NCI-H2196 treated with DMSO at 0.1 percent for 48 hours (cell line): Measurements from ENCODE around the gene LYSMD1.

Experiments
- DNase-seq: peaks from one replicate; lab custom pipeline; 2025; ENCODE audit not compliant: unreplicated experiment; lab: John Stamatoyannopoulos, UW

LYSMD1 gene

DNA sequence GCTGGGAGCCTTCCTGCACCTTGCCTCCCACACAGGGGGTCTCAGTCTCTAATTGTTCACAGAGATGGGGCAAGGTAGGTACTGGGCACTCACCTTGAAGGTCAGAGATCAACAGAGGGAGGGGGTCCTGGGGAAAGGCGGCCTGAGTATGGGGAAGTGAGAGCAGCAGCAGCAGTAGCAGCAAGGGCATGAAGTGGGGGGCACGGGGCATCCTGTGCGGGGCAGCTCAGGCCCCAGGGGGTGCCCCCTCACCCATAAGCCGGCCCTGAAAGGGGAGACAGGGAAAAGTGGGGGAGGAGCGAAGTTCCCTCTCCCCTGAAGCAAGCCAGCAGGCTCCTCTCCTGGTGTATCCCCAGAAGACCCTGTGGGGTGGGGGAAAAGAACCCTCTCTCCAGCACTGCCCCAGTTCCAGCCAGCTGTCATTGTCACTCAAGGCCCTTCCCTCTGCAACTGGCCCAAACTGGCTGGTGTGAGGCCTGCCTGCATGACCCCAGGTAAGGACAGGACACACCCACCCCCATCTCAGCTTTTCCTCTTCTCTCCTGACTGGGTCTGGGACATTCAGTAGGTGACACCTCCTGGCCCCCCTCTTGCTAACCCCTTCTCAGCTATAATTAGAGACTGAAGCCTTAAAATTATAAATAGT is 23.2 kb downstream of the LYSMD1 start:
- no peak for DNase-seq

DNA sequence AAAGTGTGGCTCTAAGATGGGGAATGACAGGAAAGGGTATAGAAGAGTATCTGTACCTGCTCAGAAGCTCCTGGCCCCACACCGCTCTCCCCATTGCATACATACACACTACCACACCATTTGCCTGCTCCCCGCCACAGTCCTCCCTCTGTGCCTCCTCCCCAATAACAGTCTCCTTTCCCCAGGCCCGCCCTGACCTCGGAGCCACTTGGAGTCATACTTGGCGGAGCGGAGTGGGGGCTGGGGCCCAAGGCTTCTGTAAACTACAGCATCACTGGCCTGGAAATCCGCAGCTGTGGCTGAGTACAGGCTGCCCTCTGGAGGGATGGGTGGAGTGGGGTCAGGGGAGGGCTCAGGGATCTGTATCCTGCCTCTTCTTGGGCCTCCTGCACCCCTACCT is 27.9 kb downstream of the LYSMD1 start:
- DNase-seq, result no peak

- no peak for DNase-seq
These were observed 30.0 kb downstream of the LYSMD1 start for GRCh38 chr1:151135433-151136385.

GRCh38 chr1:151134991-151135390 is 30.7 kb downstream of the LYSMD1 start:
- DNase-seq, result no peak

- DNase-seq, result no peak
These were observed 31.3 kb downstream of the LYSMD1 start for GRCh38 chr1:151134396-151134795.

DNA sequence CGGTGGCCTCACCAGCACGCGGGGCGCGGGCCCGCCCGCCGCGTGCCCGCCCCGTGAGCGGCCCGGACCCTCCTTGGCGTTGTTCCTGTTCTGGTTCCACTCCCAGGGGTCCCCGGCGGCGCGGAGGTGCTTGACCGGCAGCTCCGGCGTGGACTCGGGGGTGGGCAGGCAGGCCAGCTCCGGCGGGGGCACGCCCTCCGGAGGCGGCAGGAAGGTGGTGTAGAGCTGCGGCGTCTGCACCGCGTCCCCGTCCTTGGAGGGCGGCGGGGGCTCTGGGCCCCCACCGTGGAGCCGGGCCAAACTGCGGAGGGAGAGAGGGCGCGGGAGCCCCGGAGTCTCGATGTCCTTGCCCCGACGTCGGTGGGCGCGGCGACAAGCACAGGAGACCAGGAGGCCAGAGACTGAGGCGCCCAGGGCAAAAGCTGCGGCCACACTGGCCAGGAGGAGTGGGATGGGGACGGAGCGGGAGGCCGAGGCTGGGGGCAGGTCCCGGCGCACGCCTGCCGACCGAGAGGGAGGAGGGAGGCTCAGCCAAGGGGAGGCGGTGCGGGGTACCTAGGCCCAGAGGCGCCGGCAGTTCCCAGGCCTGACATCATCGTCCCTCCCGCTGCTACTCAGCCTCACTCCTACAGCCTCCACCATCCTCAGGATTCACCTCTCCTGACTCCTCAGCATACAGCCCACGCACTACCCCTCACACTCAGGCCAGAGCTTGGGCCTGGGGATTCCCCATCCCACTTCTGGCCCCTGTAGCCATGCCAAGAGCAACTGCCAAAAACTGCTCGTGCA is 32.5 kb downstream of the LYSMD1 start:
- no peak for DNase-seq

- no peak for DNase-seq
These were observed 33.2 kb downstream of the LYSMD1 start for GRCh38 chr1:151132335-151133017.

GRCh38 chr1:151131701-151132334 is 33.9 kb downstream of the LYSMD1 start:
- no peak for DNase-seq

- no peak for DNase-seq
These were observed 34.6 kb downstream of the LYSMD1 start for GRCh38 chr1:151130987-151131586.

DNA sequence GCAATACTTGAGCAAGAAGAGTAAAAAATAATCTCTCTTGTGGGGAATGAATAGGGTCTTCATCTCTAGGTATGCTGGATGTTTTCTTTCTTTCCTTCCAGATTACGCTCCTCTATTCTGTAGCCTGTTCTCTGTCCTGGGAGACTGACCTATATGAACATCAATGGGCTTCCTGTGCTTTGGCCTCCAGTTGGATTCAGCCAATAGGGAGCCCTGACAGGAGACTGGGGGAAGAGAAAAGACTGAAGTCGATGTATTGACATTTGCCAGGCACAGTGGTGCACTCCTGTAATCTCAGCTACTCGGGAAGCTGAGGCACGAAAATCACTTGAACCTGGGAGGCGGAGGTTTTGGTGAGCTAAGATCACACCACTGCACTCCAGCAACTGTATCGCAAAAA is 36.9 kb downstream of the LYSMD1 start:
- no peak for DNase-seq

DNA sequence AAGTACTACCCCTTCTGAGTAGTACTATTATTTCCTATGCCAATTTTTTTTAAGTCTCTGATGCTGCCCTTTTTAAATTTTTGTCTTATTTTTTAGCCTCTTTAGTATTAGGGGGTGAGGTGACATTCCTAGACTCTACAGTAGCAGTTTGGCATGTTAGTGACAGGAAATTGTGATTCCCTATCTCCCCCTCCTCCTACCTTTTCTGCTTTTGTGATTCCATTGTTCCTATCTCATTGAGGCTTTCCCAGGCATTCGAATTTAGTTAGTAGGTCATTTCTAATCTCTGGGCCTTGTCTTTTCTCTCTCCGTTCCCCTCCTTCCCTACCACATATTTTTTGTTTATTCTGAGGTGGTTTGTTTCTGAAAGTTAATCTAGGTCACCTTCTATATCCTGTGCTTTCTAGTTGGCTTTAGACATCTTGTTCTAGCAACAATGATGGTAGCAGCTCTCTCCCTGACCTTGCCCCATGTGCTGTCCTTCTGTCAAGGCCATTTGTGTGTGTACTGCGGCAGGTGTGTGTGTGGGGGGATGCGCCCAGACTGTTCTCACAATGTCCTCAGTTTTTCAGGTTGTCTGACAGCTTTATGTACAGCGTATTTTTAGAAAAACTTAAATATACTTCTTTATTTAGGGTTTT is 40.8 kb downstream of the LYSMD1 start:
- DNase-seq, result no peak

- DNase-seq, result no peak
These were observed 51.8 kb downstream of the LYSMD1 start for GRCh38 chr1:151113877-151114276.
